ENCODE data around the gene MBTPS2. TPM values are rescaled to one million over a fixed set of nuclear protein-coding genes. Genes with fewer than 3 reads are reported as not detected.

The MBTPS2 gene
- total and polyA plus RNA-seq, 9 of the 15 experiments (the other 6 are each of a cell fraction or from before 2014, with no cell fraction given) = 2.3 to 18.7 (median 4.0) TPM

GRCh38 chrX:21911481-21911880, 72.1 kb downstream of the MBTPS2 start:
- Histone ChIP-seq H3K27ac (ENCODE audit: extremely low read depth, low read depth, low read length) (no peak overlapping the region), H3K36me3 (ENCODE audit: control insufficient read depth, insufficient read depth, low read length) (no peaks in the 10 kb centered on the region), H3K27me3 (ENCODE audit: control insufficient read depth in 2 of 2, insufficient read depth in 2 of 2, low read length in 2 of 2) (no peaks in the 10 kb centered on the region), H3K9me1 (ENCODE audit: control insufficient read depth, insufficient read depth, low read length) (no peaks in the 10 kb centered on the region), H3K9me3 (replicated peaks; ENCODE audit: control insufficient read depth, insufficient read depth, low read depth, low read length) (no peaks in the 10 kb centered on the region), H3K4me2 (ENCODE audit: insufficient read depth, low read length) (no peak overlapping the region), H3K4me3 (no peak overlapping the region), H3K79me2 (ENCODE audit: control insufficient read depth, insufficient read depth, low read length) (no peaks in the 10 kb centered on the region), H3K4me1 (replicated peaks in 1 of 2; ENCODE audit: control insufficient read depth in 2 of 2, insufficient read depth in 2 of 2, low read length in 2 of 2) (no peaks in the 10 kb centered on the region), H2AFZ (ENCODE audit: low read depth, low read length) (0 out of 2 replicates have a peak overlapping the region, but pooled peaks have one; percentile 23), H3K9ac (ENCODE audit: insufficient read depth in 1 of 2, low read depth in 2 of 2, low read length in 2 of 2) (no peak overlapping the region), H4K20me1 (replicated peaks; ENCODE audit: control insufficient read depth, insufficient read depth, low read length) (no peaks in the 10 kb centered on the region)
- ChIA-PET POLR2A (no interaction called here), CTCF (ENCODE audit: low intra/inter-chr PET ratio) (no interaction called here)
- 18% methylated on average over 4 of the region's 4 CpGs for WGBS (ENCODE audit: insufficient coverage, low coverage, missing lambda C conversion rate)
- no peak for ATAC-seq
- intact Hi-C loops (cut with micrococcal nuclease) (no loop called here), in situ Hi-C loops (cut with MboI) (no loop called here)
- no peak for DNase-seq (ENCODE audit: extremely low read depth in 1 of 4, low spot score in 3 of 4)
- BruUV-seq (replicated peaks) = no TSS peak
- FAIRE-seq = no peak
- TF ChIP-seq ATF3 (IDR thresholded peaks at IDR 0.05) (no peak), ATF3 (CRISPR knock-in tag; conservative IDR thresholded peaks at IDR 0.05) (no peak), BRF2 (IDR thresholded peaks at IDR 0.05; ENCODE audit: borderline replicate concordance, insufficient read depth, insufficient read length) (no peak), NR1H2 (CRISPR knock-in tag; IDR thresholded peaks at IDR 0.05) (no peak), ZNF175 (CRISPR knock-in tag; IDR thresholded peaks at IDR 0.05; ENCODE audit: low read depth) (no peak), HIVEP1 (CRISPR knock-in tag; IDR thresholded peaks at IDR 0.05) (no peak), HMG20A (CRISPR knock-in tag; conservative IDR thresholded peaks at IDR 0.05) (no peak), EWSR1 (IDR thresholded peaks at IDR 0.05; ENCODE audit: borderline replicate concordance, low read depth, partially characterized antibody) (no peak), USF2 (CRISPR knock-in tag; IDR thresholded peaks at IDR 0.05) (peak; percentile 63), RAD21 (CRISPR knock-in tag; conservative IDR thresholded peaks at IDR 0.05 in 1 of 2, IDR thresholded peaks at IDR 0.05 in 1 of 2) (no peak), TOE1 (IDR thresholded peaks at IDR 0.05; ENCODE audit: borderline replicate concordance) (peak; percentile 75; the same call in 1 of the 2 replicates), TOE1 (CRISPR knock-in tag; IDR thresholded peaks at IDR 0.05; ENCODE audit: borderline replicate concordance, low read depth) (no peak), KDM4B (IDR thresholded peaks at IDR 0.05; ENCODE audit: borderline replicate concordance in 2 of 2, low read depth in 1 of 2) (no peak), RAD51 (IDR thresholded peaks at IDR 0.05; ENCODE audit: borderline replicate concordance, low read depth) (peak; percentile 82), TRIM24 (IDR thresholded peaks at IDR 0.05) (no peak), YBX1 (IDR thresholded peaks at IDR 0.05) (no peak), DACH1 (IDR thresholded peaks at IDR 0.05; ENCODE audit: partially characterized antibody) (no peak), ZBTB17 (CRISPR knock-in tag; IDR thresholded peaks at IDR 0.05) (no peak), MXD1 (CRISPR knock-in tag; IDR thresholded peaks at IDR 0.05; ENCODE audit: borderline replicate concordance, poor library complexity, severe bottlenecking) (no peak), KLF16 (IDR thresholded peaks at IDR 0.05) (no peak), NFE2 (IDR thresholded peaks at IDR 0.05; ENCODE audit: low read depth) (no peak), GABPB2 (CRISPR knock-in tag; conservative IDR thresholded peaks at IDR 0.05) (no peak)

Measured in K562 (cell line).